HG03520 (cell line): ENCODE results near the gene ZNF311.

ENCODE experiments used
- ATAC-seq: cut with Tn5 transposase; IDR thresholded peaks from one replicate; pipeline ENCODE4 v1.9.1; 2021; ENCODE audit warnings: mild to moderate bottlenecking, moderate library complexity; ENCODE audit not compliant: unreplicated experiment

Gene ZNF311

DNA sequence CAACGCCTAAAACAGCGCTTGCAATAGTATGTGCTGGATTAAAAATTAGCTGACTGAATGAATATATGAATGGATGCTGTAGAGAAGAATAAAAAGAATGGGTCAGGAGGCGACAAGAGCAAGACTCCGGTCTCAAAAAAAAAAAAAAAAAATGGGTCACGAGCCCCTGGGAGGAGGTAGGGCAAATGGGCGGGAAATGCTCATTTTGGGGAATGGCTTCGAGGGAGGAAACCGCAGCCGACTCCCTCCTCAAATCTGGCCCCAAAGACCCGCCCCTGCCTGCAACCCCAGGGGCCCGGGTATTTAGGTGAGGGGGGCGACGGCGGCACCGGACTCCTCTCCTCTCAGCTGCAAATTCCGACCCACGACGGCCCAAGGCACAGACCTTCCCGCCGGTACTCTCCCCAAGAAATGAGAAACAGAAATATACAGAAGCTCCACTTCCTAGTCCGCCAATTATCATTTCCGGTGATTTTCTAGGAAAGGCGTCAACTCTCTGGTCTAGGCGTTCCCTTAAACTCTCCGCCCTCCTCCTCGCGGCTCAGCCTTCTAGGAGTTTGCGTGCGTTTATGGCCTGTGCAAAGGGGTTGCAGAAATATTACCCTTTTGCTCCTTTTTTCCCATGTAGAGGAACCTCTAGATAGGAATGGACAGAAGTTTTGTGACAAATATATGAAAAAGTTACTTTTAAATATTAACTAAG, at the start of gene ZNF311:
Gene ZNF311, minus strand, starts transcription at position 133 of the 703 bp plus-strand sequence. CDS start 1,361 bp downstream, outside the sequence.
- no peak for ATAC-seq

DNA sequence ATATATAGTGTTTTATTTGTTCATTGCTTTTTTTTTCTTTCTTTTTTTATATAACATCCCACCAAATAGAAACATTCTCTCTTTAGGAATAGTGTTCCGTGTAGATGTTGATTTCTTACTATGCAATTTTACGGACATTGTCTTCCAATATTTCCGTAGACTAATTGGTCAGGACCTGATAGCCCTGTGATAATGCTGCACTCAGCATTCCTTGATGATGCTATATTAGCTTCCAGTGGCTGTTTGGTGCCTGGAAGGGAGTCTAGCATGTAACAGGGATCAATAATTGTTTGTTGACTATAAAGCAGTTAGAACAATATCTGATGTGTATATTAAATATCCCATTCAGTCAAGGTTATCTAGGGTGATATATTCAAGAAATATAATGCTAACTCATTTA, 46.6 kb upstream of the ZNF311 start:
- ATAC-seq = no peak

DNA sequence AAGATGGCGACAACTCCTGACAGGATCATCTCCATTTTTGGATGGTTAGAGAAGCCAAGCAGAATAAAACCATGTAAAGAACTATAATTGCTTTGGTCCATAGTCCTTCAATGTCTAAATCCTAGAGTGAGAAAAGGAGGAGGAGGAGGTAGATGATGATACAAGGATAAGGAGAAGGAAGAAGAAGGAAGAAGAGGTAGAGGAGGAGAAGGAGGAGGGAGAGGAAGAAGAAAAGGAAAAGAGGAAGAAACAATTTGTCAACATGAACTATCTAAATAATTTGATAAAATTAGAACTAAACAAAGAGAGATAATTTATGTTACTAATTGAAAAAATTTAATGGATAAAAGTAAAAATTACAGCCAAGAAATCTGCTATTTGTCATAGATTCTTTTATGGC, 40.0 kb upstream of the ZNF311 start, which contains the start of gene OR2W1:
Gene OR2W1, minus strand, starts transcription at position 101 of the 400 bp plus-strand sequence. Its CDS starts 0 bp downstream, at position 101.
- ATAC-seq = no peak

DNA sequence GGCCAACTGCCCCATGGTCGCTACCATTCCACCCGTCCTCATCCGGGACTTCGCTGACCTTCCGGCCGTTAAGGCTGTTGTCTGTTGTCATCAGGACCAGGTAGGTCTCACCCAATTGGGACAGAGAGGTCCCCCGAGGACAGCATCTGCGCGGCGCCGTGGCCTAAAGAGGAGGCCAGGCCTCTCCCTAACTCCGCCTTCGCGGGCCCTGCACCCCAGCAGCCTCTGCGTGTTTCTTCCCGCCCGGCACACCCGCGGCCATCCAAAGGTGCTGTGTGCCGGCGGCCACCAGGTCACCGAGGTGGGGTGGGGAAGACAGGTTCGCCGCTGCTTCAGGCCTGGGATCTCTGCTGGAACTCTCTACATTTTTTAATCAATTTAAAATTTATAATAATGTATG, 30.8 kb upstream of the ZNF311 start:
- no peak for ATAC-seq

DNA sequence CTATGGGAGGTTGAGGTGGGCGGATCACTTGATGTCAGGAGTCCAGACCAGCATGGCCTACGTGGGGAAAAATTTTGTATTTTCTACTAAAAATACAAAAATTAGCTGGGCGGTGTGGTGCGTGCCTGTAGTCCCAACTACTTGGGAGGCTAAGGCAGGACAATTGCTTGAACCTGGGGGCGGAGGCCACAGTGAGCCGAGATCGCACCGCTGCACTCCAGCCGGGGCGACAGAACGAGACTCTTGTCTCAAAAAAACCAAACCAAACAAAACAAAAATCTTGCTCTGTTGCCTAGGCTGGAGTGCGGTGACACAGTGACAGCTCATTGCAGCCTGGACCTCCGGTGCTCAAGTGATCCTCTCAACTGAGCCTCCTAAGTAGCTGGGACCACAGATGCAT, 23.7 kb upstream of the ZNF311 start:
- no peak for ATAC-seq

DNA sequence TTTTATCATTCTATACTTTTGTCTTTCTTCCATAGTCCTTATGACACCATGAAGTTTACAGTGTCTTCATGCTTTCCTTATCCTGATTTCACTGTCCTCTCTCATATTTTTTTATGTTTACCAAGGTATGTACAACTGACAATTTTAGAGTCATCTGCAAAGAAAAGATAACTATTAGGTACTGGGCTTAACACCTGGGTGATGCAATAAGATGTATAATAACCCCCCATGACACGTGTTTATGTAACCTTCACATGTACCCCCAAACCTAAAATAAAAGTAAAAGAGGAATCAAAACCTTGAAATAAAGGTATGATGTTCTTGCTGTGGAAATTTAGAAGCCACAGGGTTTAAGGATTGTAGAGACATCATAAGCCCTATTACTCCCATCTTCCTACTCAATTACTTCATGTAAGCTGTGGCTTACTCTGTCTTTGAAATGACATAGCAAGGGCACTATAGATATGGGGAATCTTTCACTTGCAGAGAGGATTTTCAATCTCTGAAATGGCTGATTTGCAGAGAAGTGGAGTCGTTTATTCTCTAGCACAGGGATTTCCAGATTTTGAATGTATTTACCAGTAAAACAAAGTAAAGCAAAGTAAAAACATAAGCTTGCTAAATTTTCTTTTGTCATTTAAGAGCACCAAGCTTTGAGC, 20.9 kb upstream of the ZNF311 start:
- no peak for ATAC-seq

DNA sequence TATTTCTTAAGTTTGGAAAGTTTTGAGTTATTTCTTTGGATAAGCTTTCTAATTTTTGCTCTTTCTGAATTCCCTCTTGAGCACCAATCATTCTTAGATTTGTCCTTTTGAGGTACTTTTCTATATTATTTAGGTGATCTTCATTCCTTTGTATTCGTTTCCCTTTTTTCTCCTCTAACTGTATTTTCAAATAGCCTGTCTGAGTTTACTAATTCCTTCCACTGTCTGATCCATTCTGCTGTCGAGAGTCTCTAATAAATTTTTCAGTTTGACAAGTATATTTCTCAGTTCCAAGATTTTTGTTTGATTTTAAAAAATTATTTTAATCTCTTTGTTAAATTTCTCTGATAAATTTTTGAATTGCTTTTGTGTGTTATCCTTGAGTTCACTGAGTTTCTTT, 16.3 kb upstream of the ZNF311 start:
- ATAC-seq = no peak

DNA sequence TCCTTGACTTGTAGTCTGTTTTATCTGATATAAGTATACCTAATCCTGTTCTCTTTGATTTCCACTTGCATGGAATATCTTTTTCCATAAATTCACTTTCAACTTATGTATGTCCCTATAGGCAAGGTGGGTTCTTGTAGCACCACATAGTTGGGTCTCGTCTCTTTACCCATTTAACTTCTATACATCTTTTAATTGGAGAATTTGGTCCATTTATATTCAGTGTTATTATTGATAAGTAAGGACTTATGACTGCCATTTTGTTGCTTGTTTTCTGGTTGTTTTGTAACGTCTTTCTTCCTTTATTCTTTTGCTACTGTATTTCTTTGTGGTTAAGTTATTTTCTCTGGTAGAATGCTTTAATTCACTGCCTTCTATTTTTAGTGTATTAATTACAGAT, 14.5 kb upstream of the ZNF311 start:
- ATAC-seq = no peak

DNA sequence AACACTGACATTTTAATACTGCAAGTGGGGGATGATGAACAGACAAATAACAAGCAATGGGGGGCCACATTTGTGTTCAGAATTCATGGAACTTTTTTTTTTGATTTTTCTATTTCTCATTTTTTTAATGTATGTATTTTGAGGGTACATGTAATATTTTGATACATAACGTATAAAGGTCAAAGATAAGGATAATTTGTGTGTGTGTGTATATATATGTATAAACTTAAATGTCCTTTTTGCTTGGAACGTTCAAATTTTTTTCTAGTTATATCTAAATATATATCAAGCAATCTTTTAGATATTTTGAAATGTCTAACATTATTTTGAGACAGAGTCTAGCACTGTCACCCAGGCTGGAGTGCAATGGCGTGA, 12.3 kb upstream of the ZNF311 start:
- ATAC-seq = no peak

DNA sequence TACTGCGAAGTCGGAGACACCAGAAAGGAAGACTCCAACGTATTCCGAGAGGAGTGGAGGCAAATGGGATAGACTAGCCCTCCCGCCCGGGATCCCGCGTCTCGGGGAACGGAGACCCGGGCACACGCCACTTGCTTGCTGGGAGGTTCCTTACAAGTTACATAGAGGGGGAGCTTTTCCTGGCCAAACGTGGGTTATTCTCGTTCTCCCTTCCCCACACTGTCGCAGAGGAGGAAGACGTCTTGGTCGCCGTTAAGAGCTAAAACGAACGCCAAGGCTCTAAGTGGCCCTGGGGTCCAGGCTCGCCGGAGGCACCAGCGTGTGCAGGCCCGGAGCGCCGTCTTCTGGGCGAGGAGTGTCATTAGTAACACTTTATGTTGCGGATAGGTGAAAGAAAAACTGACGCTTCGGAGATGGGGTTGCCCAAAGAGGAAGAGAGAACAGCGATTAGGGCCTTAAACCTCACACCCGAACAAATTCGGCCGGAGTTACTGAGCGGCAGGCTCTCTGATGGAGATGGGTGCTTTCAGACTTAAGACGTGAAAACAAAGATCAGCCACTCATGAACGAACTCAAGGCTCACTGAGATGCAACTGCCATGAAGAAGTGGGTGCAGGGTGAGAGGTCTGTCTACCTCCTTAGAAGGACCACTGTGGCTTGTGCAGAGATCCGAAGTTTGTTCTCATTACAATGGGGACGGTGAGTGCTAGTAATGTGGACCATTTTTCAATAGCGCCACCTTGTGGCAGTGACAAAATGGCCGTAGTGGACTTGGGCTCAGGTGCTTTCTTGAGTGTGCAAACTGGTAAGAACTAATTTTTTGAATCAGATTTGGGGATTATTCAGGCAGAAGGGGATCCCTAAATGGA, 11.7 kb upstream of the ZNF311 start:
- peak; percentile 86 for ATAC-seq

DNA sequence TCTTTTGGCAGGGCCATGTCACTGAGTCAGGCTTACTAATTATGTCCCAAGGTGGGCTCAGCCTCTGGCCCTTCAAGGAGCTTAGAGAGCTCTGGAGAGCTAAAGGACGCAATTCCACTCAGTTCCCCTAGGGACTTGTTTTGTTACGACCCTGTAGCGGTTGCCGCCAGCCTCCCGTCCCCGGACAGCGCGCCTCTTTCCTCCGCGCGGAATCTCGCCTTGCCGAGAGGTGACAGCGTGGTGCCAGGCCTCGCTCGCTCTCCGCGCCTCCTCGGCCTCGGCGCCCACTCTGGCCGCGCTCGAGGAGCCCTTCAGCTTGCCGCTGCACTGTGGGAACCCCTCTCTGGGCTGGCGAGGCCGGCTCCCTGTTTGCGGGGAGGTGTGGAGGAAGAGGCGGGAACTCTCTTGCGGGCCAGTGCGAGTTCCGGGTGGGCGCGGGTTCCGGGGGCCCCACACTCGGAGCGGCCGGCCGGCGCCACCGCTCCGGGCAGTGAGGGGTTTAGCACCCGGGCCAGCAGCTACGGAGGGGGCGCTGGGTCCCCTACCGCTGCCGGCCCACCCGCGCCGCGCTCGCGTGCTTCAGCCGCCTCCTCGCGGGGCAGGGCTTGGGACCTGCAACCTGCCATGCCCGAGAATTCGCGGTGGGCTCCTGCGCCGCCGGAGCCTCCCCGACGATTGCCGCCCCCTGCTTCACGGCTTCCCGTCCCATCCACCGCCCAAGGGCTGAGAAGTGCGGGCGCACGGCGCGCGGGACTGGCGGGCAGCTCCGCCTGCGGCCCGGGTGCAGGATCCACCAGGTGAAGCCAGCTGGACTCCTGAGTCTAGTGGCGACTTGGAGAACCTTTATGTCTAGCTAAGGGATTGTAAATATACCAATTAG, 9.9 kb upstream of the ZNF311 start:
- ATAC-seq = no peak

DNA sequence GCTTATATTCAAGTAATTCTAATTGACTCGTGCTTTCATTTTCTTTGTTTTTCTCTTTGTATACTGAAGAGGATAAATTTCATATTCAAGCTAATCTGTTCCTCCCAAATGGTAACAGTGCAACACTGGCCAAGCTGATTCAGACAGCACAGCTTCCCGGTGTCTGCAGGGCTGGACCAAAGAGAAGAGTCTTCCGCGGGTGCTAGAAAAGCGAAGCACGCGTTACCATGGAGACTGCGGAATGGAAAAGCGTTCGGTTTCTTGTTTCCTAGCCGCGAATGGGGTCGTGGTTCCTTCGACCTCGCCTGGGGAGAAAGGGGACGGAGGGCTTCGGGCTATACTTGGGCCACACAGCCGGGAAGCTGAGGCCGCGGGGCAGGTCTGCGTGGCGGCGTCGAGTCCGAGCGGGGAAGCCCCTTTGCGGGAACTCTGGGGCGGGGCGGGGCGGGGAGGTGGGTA, 6.2 kb upstream of the ZNF311 start:
- no peak for ATAC-seq

DNA sequence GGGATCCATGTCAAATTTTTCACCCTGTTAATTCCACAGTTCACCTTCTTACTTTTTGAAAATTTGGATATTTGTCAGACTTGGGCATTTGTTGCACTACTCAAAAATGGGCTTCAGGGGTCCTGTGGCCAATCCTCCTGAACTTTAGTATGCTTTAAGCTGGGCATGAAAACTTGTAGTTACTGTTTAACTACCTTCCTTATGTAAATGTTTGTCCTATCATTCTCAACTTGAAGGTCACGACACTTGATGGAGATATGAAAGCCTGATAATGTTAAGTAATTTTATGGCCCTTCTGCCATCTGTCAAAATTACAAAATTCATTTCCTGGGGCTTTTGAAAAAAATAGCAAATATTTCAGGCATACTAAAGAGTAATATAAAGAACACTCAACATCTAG, 4.2 kb upstream of the ZNF311 start:
- ATAC-seq = no peak

DNA sequence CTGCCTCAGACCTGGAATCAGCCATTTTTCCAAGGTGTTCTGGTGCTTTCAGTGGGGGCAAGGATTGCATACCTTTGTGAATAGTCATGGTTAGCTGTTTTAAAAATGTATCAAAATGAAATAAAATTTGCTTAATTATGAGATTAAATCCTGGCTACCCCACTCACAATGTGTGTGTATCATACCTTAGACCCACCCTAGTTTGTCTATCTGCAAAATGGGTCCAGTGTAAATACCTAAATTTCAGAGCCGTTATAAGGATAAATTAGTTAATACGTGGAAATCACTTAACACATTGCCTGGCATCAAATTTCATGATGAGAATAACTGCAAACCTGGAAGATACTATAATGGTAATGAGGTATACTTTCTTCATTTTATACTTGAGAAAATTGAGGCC, 3.0 kb upstream of the ZNF311 start:
- ATAC-seq = no peak

DNA sequence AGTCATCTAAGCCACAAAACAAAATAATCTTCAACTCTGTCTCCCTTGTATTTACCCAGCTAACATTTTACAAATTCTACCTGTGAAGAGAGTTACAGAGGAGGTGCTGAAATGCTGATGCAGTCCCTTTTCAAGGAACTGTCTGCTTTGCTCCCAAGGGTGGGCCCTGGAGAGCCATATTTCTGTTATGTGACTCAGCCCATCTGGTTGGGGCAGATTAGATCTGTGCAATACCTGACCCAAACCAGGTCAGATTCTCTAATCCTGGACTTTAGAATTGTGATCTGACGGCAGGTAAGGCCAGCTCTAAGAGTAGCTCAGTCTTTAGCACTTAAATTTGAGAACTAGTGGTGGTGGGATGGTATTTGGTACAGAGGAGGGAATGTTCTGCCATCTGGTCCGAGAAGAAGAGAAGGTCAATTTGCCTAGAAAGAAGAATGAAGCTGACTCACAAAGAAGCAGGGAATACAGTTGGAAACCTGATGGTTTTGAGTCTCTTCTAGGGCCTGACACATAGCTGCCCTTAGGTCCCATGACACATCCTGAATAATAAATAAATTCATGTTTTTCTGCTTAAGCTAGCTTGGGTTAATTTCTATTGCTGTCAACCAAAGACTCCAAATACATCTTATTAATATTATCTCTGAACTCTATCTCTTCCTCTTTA, 8.1 kb downstream of the ZNF311 start:
- no peak for ATAC-seq

DNA sequence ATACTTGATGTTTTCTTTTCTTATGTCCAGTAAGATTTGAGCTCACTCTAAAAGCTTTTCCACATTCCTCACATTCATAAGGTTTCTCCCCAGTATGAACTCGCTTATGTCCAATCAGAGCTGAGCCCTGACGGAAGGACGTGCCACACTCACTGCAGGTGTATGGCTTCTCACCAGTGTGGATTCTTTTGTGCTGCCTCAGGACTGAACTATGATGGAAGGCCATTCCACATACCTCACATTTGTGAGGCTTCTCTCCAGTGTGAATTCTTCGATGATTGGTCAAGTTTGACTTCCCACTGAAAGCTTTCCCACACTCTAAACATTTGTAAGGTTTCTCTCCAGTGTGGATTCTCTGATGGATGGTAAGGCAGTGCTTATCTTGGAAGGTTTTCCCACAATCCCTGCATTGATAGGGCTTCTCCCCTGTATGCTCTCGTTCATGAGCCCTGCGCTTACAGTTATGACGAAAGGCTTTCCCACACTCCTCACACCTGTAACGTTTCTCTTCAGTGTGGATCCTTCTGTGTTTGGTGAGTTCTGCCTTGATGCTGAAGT, 9.9 kb downstream of the ZNF311 start:
- no peak for ATAC-seq

DNA sequence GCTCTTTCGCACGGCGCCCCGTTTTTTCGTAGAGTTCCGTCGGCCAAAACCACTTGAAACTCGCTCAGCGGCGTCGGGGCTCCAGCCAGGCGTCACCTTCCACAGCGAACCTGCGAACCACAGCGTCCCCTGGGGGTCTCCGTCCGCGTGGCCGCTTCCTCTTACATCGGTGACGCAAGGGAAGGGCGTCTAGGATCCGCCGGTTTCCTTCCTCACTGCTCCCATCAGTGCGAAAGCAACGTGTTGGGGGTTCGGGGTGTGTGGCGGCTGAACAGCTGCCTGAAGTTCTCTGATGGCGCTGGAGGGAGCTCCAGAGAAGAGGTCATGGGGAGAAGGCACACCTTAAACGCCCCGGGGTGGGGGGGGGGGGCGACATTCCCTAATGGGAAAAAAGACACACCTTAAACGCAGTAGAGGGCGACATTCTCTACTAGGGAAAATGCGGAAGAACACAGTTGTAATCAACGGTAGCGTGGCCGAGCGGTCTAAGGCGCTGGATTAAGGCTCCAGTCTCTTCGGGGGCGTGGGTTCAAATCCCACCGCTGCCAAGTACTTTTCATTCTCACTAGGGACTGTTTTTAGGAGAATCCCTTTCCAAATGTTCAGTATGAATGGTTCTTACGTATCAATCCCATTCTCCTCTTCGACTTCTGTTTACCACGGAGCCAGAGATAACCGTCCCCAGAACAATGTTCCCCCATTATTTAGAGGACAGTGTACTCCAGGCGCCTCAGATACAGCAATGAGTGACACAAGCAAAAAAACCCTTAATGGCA, 16.4 kb downstream of the ZNF311 start:
- ATAC-seq = no peak

DNA sequence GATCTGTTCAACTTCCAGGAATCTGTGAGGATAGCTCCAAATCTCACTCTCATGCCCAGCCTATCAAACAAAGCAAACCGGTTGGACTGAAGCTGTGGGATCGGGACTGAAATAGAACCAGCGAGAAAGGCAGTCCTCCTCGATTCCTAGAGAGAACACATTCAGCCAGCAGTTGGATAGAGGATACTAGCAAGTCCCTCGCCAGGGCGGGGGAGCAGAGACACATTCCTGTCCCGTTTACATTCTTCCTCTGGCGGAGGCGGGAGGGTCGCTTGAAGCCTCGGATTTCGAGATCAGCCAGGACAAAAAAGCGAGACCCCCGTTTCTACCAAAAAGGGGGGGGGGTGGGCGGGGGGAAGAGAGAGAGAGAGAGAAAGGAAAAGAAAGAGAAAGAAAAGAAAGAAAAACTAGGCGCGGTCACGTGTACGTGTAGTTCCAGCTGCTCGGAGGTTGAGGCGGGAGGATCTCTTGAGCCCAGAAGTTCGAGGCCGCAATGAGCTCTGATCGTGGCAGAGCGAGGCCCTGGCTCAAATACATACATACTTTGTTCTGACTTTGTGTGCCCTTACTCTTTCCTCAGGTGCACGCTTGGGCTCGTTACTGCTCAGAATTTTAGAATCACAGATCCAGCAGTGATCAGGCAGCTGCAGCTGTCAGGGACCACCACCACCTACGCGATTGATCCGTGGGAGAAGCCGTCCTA, 19.5 kb downstream of the ZNF311 start:
- ATAC-seq = no peak
